HG03139 (cell line): Measurements from ENCODE around the gene SLC25A26.

Experiments
- ATAC-seq: cut with Tn5 transposase; IDR thresholded peaks from one replicate; pipeline ENCODE4 v1.9.1; 2021; ENCODE audit not compliant: unreplicated experiment

The SLC25A26 gene, protein sequence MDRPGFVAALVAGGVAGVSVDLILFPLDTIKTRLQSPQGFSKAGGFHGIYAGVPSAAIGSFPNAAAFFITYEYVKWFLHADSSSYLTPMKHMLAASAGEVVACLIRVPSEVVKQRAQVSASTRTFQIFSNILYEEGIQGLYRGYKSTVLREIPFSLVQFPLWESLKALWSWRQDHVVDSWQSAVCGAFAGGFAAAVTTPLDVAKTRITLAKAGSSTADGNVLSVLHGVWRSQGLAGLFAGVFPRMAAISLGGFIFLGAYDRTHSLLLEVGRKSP

DNA sequence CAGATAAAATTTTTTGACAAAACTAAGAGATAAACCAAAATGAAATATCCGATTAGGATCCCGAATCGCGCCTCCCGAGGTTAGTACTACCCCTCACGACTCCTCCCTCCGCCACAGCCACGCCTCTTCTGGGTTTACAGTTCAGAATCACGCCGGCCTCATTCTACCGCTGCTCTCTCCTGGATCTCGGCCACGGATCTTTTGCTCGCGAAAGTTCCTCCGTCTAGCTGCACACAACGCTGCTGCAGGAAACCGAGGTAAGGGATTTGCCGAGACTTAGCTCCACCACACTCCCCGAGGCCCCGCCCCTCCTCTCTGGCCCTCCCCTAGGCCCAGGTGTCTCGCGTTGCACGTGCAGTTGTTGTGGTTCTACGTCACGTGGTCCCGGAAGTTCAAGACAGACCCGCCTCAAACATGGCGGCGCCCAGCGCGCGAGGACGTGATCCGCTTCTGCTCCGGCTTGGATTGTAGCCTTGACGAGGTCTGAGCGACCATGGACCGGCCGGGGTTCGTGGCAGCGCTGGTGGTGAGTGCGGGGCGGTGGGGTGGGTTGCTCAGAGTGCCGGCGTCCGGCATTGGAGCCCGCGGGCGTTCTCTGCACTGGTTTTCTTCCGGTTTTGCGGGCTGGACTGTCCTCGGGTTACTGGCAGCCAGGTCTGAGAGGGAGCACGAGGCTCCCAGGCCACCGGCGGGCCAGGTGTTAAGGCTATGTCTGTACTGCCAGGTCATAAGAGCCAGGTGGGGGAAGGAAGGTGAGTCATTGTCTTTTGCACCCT, at the start of gene SLC25A26:
Gene SLC25A26 (plus strand): TSS at position 400 of the 776 bp plus-strand sequence. CDS start 94 bp downstream, at position 494.
- ATAC-seq = peak; percentile 99

DNA sequence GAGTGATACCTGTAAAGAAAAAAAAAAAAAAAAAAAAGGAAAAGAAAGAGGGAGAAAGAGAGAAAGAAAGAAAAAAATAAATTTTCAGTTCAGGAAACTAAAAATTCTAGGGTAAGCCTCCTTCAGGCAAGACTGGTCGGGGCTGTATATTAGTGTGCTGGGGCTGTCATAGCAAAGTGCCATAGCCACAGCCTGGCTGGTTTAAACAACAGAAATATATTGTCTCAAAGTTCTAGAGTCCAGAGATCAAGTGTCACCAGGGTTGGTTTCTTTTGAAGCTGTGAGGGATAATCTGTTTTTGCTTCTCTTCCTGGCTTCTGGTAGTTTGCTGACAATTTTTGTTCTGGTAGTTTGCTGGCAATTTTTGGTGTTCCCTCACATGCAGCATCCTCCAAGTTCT, 48.4 kb upstream of the SLC25A26 start:
- no peak for ATAC-seq

DNA sequence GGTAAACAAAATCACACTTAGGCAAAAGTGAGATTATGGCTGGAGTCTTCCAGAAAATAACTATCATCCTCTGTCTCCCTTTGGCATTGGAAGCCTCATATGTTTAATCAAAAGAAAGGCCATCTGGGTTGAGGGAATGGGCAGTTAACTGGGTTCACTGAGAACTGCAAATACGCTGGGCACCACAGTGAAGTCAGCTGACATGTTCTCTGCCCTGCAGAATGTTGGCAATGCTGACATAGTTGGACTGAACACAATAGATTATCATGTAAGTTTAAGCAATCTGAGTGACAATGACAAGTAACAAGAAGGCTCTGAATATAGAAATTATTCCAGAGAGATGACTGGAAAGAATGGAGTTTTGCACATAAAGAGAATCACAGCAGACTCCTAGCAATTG, 43.8 kb upstream of the SLC25A26 start:
- no peak for ATAC-seq

DNA sequence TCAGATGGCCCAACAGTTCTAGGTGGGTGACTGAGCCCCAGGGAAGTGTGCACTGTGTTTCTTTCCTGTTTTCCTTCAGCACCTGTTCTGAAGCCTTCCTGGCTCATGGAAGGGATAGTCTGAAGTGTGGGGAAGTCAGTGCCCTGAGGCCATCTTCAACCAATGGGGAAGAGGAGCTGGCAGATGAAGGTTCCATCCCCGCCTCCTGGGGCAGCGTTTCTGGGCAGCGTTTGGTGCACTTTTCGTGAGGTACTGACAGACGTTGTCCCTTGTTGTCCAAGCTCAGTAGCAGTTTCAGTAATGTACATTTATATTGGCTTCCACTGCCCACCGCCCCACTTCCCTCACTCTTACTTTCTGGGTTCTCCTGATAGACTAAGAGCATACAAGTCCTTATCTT, 42.6 kb upstream of the SLC25A26 start:
- no peak for ATAC-seq

DNA sequence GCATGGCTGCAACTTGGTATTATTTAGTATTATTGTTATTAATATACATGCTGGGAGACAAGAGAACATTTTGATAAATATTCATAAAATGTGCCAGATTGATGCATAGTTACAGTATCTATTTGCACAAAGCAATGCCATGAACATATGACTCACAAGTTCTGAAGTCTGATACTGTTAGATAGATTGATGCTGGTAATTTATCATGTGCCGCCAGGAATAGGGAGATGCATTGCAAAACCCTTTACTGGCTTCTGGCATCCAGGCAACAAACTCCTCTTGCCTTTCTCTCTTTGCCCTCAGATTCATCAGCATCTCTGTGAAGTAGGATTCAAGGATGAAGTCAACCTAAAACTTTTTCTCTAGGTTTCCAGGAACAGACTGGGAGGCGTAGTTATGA, 41.0 kb upstream of the SLC25A26 start:
- ATAC-seq = no peak

DNA sequence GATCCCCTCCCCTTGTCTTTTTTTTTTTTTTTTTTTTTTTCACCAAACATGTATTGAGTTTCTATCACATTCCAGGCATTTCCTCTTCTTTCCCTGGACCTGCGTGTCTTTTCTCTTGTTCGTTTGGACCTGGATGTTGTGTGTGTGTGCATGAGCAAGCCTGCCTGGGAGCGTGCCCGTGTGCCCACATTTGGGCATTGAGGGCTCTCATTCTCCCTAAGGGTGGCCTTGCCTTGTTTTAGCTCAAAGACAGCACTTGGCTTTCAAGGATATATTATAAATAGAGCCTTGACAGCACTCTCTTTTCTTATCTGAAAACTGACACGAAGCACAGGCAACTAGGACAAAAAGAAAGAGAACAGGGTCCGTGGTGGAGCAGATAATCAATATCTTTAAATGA, 39.0 kb upstream of the SLC25A26 start:
- no peak for ATAC-seq

DNA sequence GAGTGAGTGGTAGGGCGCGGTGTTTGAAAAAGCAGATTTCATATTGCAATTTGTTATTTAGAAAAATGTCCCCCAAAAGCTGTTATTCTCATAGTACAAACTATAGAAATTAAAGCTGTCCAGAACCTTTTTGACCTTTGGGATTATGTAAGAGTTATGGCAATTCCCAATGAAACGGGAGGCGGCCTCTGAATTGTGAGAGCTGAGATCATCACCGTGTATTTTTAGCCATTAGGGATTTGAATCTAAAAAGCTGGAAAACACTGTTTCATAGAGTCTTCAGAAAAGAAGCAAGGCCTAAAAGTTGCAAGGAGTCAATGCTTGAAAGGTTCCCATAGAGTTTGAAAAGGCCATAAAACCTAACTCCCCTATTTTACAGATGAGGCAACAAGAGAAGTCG, 38.6 kb upstream of the SLC25A26 start:
- no peak for ATAC-seq

DNA sequence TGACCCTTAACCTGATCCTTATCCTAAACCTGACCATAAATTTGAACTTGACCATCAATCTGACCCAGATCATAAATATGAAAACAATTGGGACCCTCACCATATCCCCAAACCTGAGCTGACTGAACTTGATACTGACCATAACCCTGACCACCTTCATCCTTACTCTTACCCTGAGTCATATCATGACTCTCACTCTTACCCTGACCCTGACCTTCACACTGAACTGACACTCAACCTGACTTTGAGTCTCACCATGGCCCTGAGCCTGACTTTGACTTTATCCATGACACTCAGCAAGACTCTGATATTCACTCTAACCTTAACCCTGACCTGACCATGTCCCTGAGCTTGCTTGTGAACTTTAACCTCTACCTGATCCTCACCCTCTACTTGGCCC, 34.3 kb upstream of the SLC25A26 start:
- no peak for ATAC-seq

DNA sequence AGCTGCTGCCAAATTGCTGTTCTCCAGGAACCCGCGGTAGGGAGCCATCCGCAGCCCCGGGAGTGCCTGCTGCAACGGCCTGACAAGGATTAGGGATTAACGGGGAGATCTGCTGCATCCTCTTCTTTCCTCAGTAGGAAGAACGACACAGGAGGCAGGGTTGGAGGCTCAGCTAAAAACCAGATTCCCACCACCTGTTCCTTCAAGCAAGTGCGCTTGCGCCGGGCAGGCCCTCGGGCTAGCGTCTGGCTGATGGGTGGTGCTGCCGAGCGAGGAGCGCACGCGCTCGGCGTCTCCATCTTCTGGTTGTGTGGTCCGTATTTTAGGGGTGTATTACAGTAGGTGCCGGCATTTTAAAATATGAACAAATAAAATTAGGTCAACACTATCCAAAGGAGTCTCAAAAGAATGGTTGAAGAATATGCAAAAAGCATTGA, 25.4 kb upstream of the SLC25A26 start:
- ATAC-seq = no peak

DNA sequence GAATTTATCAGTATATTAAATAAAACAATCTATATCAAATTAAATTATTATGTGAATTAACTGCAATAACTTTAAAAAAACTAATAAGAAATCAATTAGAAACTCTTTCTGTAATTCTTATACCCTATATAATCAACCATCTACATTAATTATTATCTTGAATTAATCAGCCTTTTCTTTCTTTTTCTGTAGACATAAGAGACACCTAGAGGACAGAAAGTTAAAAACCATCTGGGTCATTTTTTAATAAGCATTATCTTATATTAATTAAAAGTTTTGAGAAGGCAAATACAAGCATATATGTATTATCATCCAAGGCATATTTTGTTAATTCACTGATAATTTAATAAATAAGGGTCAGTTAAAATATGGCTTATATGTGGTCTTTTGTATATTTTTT, 24.2 kb upstream of the SLC25A26 start:
- no peak for ATAC-seq

DNA sequence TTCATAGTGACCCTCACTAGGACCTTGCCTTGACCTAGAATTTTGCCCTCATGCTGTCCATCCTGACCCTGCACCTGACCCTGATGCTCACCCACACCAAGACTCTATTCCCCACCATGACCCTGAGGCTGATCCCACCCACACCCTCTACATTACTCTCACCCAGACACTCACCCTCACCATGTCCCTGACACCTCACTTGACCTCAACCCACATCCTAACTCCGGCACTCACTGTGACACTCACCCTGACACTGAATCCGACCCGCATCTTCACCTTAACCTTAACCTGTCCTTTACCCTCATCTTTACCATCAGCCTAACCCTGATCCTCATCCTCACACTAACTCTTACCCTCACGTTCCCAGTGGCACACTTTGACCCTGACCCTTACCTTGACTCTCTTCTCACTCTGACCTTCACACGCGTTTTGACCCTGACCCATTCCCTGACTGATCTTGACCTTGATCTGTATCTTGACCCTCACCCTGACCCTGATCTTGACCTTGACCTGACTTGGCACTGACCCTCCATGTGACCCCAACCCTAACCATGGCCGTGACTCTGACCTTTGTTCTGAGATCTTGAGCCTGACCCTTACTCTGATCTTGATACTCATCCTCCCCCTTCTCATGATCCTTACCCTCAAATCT, 22.2 kb upstream of the SLC25A26 start:
- no peak for ATAC-seq

DNA sequence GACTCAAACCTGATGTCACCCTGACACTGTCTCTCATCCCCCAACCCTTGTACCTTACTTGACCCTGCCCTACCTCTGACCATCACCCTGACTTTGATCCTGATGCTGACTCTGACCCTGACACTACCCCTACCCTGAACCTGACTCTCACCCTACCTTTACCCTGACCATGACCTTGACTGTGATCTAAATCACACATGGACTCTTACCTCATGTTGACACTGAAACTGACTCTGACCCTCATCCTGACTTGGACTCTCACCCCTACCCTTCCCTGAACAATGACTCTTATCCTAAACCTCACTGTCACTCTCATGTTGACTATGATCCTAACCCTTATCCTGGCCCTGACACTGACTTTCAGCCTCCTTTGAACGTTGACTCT, 21.7 kb upstream of the SLC25A26 start:
- no peak for ATAC-seq

DNA sequence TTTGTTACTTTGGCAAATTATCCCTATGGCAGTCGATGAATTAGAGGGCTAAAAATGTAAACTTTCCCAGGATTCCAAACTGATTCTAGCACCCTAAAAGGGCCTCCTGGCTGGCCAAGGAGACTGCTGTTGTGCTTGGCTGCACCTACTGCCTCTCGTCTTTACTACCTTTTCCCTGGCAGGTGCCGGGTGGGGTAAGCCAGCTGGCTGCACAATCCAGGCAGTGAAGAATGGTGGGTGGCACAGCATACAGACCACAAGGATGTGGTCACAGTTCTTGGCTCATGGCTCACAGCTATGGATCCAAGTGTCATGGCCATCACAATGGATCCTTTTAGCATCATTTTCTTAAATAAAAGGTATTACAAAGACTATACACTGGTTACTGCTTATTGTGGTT, 20.7 kb upstream of the SLC25A26 start:
- ATAC-seq = no peak

DNA sequence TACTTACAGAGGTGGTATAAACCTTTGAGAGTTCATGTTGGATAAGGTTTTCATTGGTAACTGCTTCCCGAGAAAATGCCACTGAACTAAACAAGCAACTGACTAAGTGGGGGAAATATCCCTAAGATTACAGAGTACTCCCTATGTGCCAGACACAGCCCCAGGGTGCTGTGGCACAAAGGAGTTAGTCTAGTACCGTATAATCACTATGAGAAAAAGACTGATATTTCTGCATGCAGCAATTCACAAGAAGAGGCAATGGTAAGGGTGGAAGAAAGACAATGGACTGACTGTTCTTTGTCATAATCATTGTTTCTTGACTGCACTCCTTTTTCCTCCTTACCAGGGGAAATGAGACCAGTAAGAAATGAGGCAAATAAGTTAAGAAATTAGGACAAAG, 20.0 kb upstream of the SLC25A26 start:
- ATAC-seq = no peak

DNA sequence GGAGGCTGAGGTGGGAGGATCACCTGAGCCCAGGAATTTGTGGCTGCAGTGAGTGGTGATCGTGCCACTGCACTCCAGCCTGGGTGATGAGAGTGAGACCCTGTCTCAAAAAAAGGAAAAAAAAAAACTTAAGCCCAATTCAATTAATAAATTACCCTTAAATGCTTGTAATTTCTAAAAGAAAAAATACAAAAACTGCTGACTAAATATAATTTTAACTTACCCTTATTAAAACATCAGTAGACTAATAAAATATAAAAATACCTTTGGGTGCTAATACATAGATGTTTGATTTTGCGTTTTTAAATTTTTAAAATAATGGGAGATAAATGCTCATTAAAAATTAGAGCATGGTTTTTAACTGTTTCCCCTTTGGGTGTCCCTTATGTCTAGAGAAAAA, 17.5 kb upstream of the SLC25A26 start:
- ATAC-seq = no peak

DNA sequence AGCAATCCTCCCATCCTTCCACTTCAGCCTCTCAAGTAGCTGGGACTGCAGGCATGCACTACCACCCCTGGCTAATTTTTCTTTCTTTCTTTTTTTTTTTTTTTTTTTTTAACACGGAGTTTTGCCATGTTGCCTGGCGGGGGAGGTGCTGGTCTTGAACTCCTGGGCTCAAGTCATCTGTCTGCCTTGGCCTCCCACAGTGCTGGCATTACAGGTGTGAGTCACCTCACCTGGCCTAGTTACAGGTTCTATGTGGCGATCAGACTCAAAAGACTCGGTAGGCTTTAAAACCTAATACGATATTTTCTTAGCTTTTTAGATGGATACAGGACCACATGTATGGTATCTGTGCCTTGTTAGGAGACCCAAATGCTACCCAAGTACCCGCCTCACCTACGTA, 14.0 kb upstream of the SLC25A26 start:
- no peak for ATAC-seq

DNA sequence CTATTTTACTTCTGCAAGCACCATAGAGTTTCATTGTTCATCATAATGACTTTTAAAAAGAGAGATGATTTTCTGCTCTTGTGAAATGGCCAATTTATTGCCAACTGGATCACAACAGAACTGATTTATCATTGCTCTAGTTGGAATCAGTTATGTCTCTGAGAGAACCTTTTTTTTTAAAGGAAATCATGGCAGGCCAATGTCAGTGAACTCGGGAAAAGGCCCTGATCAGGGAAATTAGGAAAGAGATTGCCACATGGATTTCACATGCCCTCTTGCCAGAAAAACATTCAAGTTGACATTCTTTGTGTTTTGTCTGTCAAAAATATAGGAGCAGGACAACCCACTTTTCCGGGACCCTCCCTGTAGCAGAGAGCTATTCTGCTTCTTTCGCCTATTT, 12.6 kb upstream of the SLC25A26 start:
- no peak for ATAC-seq

DNA sequence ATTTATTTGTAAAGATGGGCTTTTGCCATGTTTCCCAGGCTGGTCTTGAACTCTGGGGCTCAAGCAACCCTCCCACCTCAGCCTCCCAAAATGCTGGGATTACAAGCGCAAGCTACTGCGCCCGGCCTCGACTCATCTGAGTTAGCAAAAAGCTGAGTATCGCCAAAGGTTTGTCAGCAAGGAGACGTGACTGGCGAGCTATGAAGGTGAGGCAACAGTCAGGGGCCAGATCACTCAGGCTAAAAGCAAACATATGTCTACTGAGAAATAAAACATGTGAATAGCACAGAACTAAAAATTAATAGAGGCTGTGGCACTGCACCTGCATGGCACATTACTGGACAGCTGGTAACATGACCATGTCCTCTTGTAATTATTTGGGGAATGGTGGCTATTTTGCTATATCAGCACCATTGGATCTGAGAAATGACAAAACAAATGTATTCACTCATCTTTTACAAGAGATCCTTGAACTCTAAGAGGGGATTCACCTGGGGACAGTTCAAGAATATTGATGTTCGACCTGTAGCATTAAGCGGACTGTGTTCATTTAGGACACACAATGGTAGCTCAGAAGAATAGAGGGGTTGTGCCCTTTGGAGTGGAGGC, 10.0 kb upstream of the SLC25A26 start:
- ATAC-seq = no peak

DNA sequence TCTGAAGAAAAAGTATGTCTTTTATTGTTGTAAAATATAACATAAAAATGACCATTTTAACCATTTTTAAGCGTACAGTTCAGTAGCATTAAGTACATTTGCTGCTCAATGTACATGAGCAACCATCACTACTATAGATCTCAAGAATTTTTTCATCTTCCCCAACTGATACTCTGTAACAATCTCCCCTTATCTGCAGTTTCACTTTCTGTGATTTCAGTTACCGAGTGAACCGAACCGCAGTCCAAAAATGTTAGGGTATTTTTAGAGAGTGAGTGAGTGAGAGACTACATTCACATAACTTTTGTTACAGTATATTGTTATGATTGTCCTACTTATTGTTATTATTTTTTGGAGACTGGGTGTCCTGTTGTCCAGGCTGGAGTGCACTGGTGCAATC, 9.0 kb upstream of the SLC25A26 start:
- ATAC-seq = no peak

DNA sequence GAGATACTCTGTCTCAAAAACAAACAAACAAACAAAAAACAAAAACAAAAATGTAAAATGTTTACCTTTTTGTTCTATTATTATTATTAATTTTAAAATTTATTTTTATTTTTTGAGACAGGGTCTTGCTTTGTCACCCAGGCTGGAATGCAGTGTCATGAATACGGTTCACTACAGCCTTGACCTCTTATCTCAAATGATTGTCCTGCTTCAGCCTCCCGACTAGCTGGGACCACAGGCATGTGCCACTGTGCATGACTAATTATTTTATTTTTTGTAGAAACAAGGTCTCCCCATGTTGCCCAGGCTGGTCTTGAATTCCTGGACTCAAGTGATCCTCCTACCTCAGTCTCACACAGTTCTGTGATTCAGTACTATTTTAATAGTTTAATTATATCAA, 5.7 kb upstream of the SLC25A26 start:
- no peak for ATAC-seq

DNA sequence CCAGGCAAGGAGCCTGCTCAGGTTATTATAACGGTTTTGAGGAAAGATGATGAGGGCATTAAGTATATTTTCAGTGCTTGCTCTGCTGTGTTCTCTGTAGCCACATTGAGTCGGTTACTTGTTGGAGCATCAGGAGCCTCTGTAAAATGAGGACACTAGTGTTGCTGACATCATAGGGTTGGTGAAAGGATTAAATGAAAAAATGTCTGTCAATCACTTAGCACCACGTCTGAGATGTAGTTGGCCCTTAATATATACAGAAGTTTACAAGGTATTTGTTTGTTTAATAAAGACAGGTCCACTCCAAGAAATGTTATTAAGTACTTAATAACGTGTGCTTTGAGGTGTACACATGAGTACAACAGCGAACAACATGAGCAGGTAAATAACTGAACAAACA, 735 bp upstream of the SLC25A26 start:
- ATAC-seq = no peak

DNA sequence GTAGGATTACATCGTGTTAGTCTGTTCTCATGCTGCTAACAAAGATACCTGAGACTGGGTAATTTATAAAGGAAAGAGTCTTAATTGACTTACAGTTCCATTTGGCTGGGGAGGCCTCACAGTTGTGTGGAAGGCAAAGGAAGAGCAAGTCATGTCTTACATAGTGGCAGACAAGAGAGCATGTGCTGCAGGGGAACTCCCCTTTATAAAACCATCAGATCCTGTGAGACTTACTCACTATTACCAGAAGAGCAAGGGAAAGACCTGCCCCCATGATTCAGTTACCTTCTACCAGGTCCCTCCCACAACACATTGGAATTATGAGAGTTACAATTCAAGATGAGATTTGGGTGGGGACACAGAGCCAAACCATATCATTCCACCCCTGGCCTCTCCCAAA, 3.4 kb downstream of the SLC25A26 start:
- no peak for ATAC-seq
